ENCODE measurements around the gene MRPS6. TPM values are rescaled to one million over a fixed set of nuclear protein-coding genes. Genes with fewer than 3 reads are reported as not detected.

The MRPS6 gene
- total and polyA plus RNA-seq, 2 of the 4 experiments (the other 2 are of a cell fraction) = 7.5 to 35.1 TPM

DNA sequence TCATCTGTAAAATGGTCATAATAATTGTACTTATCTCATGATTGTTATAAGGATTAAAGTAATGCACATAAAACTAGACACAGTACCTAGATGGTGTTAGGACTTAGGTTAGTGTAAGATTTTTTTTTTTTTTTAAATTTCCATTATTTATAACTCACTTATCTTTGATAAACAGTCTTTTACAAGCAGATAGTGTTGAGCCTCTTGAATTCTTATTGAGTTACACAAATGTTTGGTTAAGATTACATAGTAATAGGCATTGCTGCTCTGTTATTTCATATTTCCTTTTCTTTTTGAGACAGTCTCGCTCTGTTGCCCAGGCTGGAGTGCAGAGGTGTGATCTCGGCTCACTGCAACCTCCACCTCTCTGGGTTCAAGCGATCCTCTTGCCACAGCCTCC, 15.4 kb downstream of the MRPS6 start:
- TF ChIP-seq FOS (IDR thresholded peaks at IDR 0.05; ENCODE audit: low read depth, low read length) = no peak
- no peak for TF ChIP-seq CTCF (conservative IDR thresholded peaks at IDR 0.05; ENCODE audit: low read depth, low read length)
- TF ChIP-seq RCOR1 (IDR thresholded peaks at IDR 0.05; ENCODE audit: insufficient replicate concordance, low read length) = no peak
- no peak for TF ChIP-seq NFE2L2 (IDR thresholded peaks at IDR 0.05; ENCODE audit: low read depth, low read length)
- no peak for TF ChIP-seq RFX5 (IDR thresholded peaks at IDR 0.05; ENCODE audit: low read depth, low read length)
- TF ChIP-seq RAD21 (IDR thresholded peaks at IDR 0.05; ENCODE audit: low read length) = no peak
- TF ChIP-seq USF2 (IDR thresholded peaks at IDR 0.05; ENCODE audit: low read depth, low read length) = no peak
- no peak for TF ChIP-seq MXI1 (IDR thresholded peaks at IDR 0.05; ENCODE audit: borderline replicate concordance, low read depth, low read length)
- TF ChIP-seq POLR2A (IDR thresholded peaks at IDR 0.05; ENCODE audit: low read depth, low read length) = no peak
- no peak for TF ChIP-seq BHLHE40 (IDR thresholded peaks at IDR 0.05; ENCODE audit: low read depth, low read length)
- TF ChIP-seq CHD1 (IDR thresholded peaks at IDR 0.05; ENCODE audit: low read depth, low read length) = no peak
- TF ChIP-seq, protein P1, sequence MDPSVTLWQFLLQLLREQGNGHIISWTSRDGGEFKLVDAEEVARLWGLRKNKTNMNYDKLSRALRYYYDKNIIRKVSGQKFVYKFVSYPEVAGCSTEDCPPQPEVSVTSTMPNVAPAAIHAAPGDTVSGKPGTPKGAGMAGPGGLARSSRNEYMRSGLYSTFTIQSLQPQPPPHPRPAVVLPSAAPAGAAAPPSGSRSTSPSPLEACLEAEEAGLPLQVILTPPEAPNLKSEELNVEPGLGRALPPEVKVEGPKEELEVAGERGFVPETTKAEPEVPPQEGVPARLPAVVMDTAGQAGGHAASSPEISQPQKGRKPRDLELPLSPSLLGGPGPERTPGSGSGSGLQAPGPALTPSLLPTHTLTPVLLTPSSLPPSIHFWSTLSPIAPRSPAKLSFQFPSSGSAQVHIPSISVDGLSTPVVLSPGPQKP (IDR thresholded peaks at IDR 0.05; ENCODE audit: borderline replicate concordance, low read depth, low read length) = no peak
- no peak for TF ChIP-seq MAZ (IDR thresholded peaks at IDR 0.05; ENCODE audit: borderline replicate concordance, low read depth, low read length)
- no peak for TF ChIP-seq MAFK (IDR thresholded peaks at IDR 0.05; ENCODE audit: low read depth, low read length)
- TF ChIP-seq CEBPB (IDR thresholded peaks at IDR 0.05; ENCODE audit: low read depth, low read length) = no peak
- TF ChIP-seq SMC3 (IDR thresholded peaks at IDR 0.05; ENCODE audit: low read depth, low read length) = no peak
- Histone ChIP-seq H3K36me3 (ENCODE audit: control insufficient read depth, insufficient read depth, low read length) (no peaks in the 10 kb centered on the region; the same call in none of the 2 replicates), H2AFZ (replicated peaks; ENCODE audit: low read length, poor library complexity) (no peak overlapping the region), H3K18ac (ENCODE audit: low read depth, low read length) (no peak overlapping the region), H3K4me3 (ENCODE audit: insufficient read depth, low read depth, low read length) (no peak overlapping the region), H3K23ac (ENCODE audit: low read depth, low read length) (no peak overlapping the region), H3K79me1 (ENCODE audit: low read depth in 1 of 2, low read length in 2 of 2) (peaks cover 32 to 63% of the 10 kb centered on the region in 2 experiments), H2BK15ac (ENCODE audit: low read depth, low read length) (no peak overlapping the region), H2BK120ac (ENCODE audit: low read depth, low read length) (no peak overlapping the region), H2AK9ac (replicated peaks; ENCODE audit: low read depth, low read length, poor library complexity) (no peak overlapping the region), H3K14ac (replicated peaks; ENCODE audit: low read depth, low read length) (no peak overlapping the region), H3K9ac (ENCODE audit: low read depth, low read length) (no peak overlapping the region), H3K56ac (ENCODE audit: extremely low read depth, insufficient read depth, low read length) (no peak overlapping the region), H3K4me2 (ENCODE audit: low read depth, low read length) (no peak overlapping the region), H2AK5ac (ENCODE audit: low read depth, low read length) (no peak overlapping the region), H4K91ac (ENCODE audit: insufficient read depth, low read depth, low read length) (no peak overlapping the region), H3K4me1 (ENCODE audit: control insufficient read depth, insufficient read depth, low read length) (peaks cover 4% of the 10 kb centered on the region), H2BK20ac (ENCODE audit: low read depth, low read length) (no peak overlapping the region), H3K9me3 (ENCODE audit: control insufficient read depth, insufficient read depth, low read length) (no peaks in the 10 kb centered on the region), H3K27ac (ENCODE audit: insufficient read depth, low read length) (no peak overlapping the region), H2BK5ac (ENCODE audit: low read depth, low read length, poor library complexity, severe bottlenecking) (no peak overlapping the region), H3K27me3 (ENCODE audit: control insufficient read depth, insufficient read depth, low read length) (no peaks in the 10 kb centered on the region), H4K20me1 (ENCODE audit: insufficient read depth, low read length) (peaks cover 24% of the 10 kb centered on the region), H4K8ac (ENCODE audit: low read depth in 2 of 2, low read length in 2 of 2) (no peak overlapping the region), H4K5ac (ENCODE audit: low read depth, low read length) (no peak overlapping the region), H3K9me1 (ENCODE audit: insufficient read depth, low read length) (peaks cover 14% of the 10 kb centered on the region), H3K4ac (ENCODE audit: low read depth, low read length) (no peak overlapping the region)
- WGBS, 2 experiments (ENCODE audit: extremely low coverage in 2 of 2, insufficient read length in 1 of 2) = no CpG with 5 or more reads among the region's 3 CpGs
- DNase-seq (no peak), ATAC-seq (ENCODE audit: low read depth) (peak; percentile 66)
- intact Hi-C loops (cut with micrococcal nuclease) (no loop called here), in situ Hi-C loops (cut with MboI; ENCODE audit: low sequenced_read_pairs) (no loop called here), dilution Hi-C loops (cut with HindIII; ENCODE audit: low sequenced_read_pairs, unreplicated experiment) (no loop called here)
- ChIA-PET POLR2A (ENCODE audit: unreplicated experiment) (no interaction called here), CTCF (no interaction called here)
- BruUV-seq (replicated peaks) = no TSS peak
